Duodenal mucosa (tissue), 2 donors: ENCODE measurements around the gene BACH2.
"Not testable (repeated sequence)": the region's sequence is repeated elsewhere in the genome, so short reads cannot be mapped to it uniquely, and the experiment has no call there.

Source experiments
- H3K27ac ChIP-seq: one replicate; pipeline ENCODE4 v1.7.0; 2013; ENCODE audit warnings: low read depth, low read length
- H3K27me3 ChIP-seq, 2 donors: one replicate each; pipeline ENCODE4 v1.7.0; 2013; ENCODE audit warnings: low read length in 2 of 2, control low read depth in 1 of 2; ENCODE audit not compliant: insufficient read depth in 2 of 2, control insufficient read depth in 1 of 2
- H3K36me3 ChIP-seq, 2 donors: one replicate each; pipeline ENCODE4 v1.7.0; 2013; ENCODE audit warnings: low read length in 2 of 2, control low read depth in 1 of 2; ENCODE audit not compliant: insufficient read depth in 2 of 2, control insufficient read depth in 1 of 2
- H3K4me1 ChIP-seq, 2 donors: one replicate each; pipeline ENCODE4 v1.7.0; 2013; ENCODE audit warnings: low read length in 2 of 2, control low read depth in 1 of 2; ENCODE audit not compliant: insufficient read depth in 2 of 2, control insufficient read depth in 1 of 2
- H3K4me3 ChIP-seq, 2 donors: one replicate each; pipeline ENCODE4 v1.7.0; 2013; ENCODE audit warnings: low read length in 2 of 2, low read depth in 1 of 2
- H3K9ac ChIP-seq, 2 donors: one replicate each; pipeline ENCODE4 v1.7.0; 2013; ENCODE audit warnings: low read length in 2 of 2, low read depth in 1 of 2
- H3K9me3 ChIP-seq, 2 donors: one replicate each; pipeline ENCODE4 v1.7.0; 2013; ENCODE audit warnings: low read length in 2 of 2, control low read depth in 1 of 2; ENCODE audit not compliant: control insufficient read depth in 1 of 2

The BACH2 gene

GRCh38 chr6:90146921-90147649 is 149.6 kb downstream of the BACH2 start:
- no peak overlapping the region for H3K9ac ChIP-seq
- H3K4me1 ChIP-seq: no peaks in the 10 kb centered on the region
- H3K36me3 ChIP-seq: no peaks in the 10 kb centered on the region
- no peaks in the 10 kb centered on the region for H3K9me3 ChIP-seq
- H3K27ac ChIP-seq: no peak overlapping the region
- H3K4me3 ChIP-seq: no peak overlapping the region
- no peaks in the 10 kb centered on the region for H3K27me3 ChIP-seq

GRCh38 chr6:90146024-90146423 is 150.6 kb downstream of the BACH2 start:
- no peaks in the 10 kb centered on the region for H3K27me3 ChIP-seq
- no peaks in the 10 kb centered on the region for H3K36me3 ChIP-seq
- no peaks in the 10 kb centered on the region for H3K4me1 ChIP-seq
- no peak overlapping the region for H3K27ac ChIP-seq
- H3K9ac ChIP-seq: no peak overlapping the region
- no peak overlapping the region for H3K4me3 ChIP-seq
- no peaks in the 10 kb centered on the region for H3K9me3 ChIP-seq

- Histone ChIP-seq H3K4me1 (no peaks in the 10 kb centered on the region), H3K9ac (no peak overlapping the region), H3K36me3 (no peaks in the 10 kb centered on the region), H3K27ac (no peak overlapping the region), H3K4me3 (no peak overlapping the region), H3K9me3 (no peaks in the 10 kb centered on the region), H3K27me3 (no peaks in the 10 kb centered on the region)
These were observed 151.6 kb downstream of the BACH2 start for GRCh38 chr6:90144928-90145555.

GRCh38 chr6:90144396-90144795 is 152.2 kb downstream of the BACH2 start:
- no peak overlapping the region for H3K4me3 ChIP-seq
- H3K9ac ChIP-seq: no peak overlapping the region
- H3K36me3 ChIP-seq: no peaks in the 10 kb centered on the region
- no peaks in the 10 kb centered on the region for H3K4me1 ChIP-seq
- no peaks in the 10 kb centered on the region for H3K27me3 ChIP-seq
- H3K9me3 ChIP-seq: no peaks in the 10 kb centered on the region
- no peak overlapping the region for H3K27ac ChIP-seq

- no peaks in the 10 kb centered on the region for H3K27me3 ChIP-seq
- H3K9me3 ChIP-seq: no peaks in the 10 kb centered on the region
- no peak overlapping the region for H3K9ac ChIP-seq
- no peak overlapping the region for H3K4me3 ChIP-seq
- H3K4me1 ChIP-seq: no peaks in the 10 kb centered on the region
- H3K27ac ChIP-seq: no peak overlapping the region
- H3K36me3 ChIP-seq: no peaks in the 10 kb centered on the region
These were observed 156.0 kb downstream of the BACH2 start for GRCh38 chr6:90140683-90141082.

GRCh38 chr6:90139272-90139817 is 157.3 kb downstream of the BACH2 start:
- Histone ChIP-seq H3K4me1 (no peaks in the 10 kb centered on the region), H3K27me3 (no peaks in the 10 kb centered on the region), H3K36me3 (no peaks in the 10 kb centered on the region), H3K9ac (no peak overlapping the region), H3K27ac (no peak overlapping the region), H3K4me3 (no peak overlapping the region), H3K9me3 (no peaks in the 10 kb centered on the region)

- H3K36me3 ChIP-seq: no peaks in the 10 kb centered on the region
- H3K4me3 ChIP-seq: no peak overlapping the region
- H3K9ac ChIP-seq: no peak overlapping the region
- no peaks in the 10 kb centered on the region for H3K9me3 ChIP-seq
- H3K4me1 ChIP-seq: no peaks in the 10 kb centered on the region
- no peaks in the 10 kb centered on the region for H3K27me3 ChIP-seq
- no peak overlapping the region for H3K27ac ChIP-seq
These were observed 159.6 kb downstream of the BACH2 start for GRCh38 chr6:90136837-90137568.

- Histone ChIP-seq H3K27ac (no peak overlapping the region), H3K36me3 (no peaks in the 10 kb centered on the region), H3K9ac (no peak overlapping the region), H3K4me1 (no peaks in the 10 kb centered on the region), H3K9me3 (no peaks in the 10 kb centered on the region), H3K27me3 (no peaks in the 10 kb centered on the region), H3K4me3 (no peak overlapping the region)
These were observed 160.5 kb downstream of the BACH2 start for GRCh38 chr6:90136176-90136575.

GRCh38 chr6:90135667-90136066 is 161.0 kb downstream of the BACH2 start:
- H3K27me3 ChIP-seq: no peaks in the 10 kb centered on the region
- H3K9me3 ChIP-seq: no peaks in the 10 kb centered on the region
- H3K4me3 ChIP-seq: no peak overlapping the region
- no peaks in the 10 kb centered on the region for H3K4me1 ChIP-seq
- no peak overlapping the region for H3K27ac ChIP-seq
- no peak overlapping the region for H3K9ac ChIP-seq
- H3K36me3 ChIP-seq: no peaks in the 10 kb centered on the region

- H3K36me3 ChIP-seq, H3K4me1 ChIP-seq: not testable (repeated sequence)
These were observed 163.0 kb downstream of the BACH2 start for GRCh38 chr6:90133664-90134063.

More at GRCh38 chr6:90133664-90134063, 163.0 kb downstream of the BACH2 start:
- not testable (repeated sequence) for H3K9me3 ChIP-seq, H3K9ac ChIP-seq, H3K27me3 ChIP-seq, H3K27ac ChIP-seq, H3K4me3 ChIP-seq
